Vagina (tissue), 2 donors: ENCODE data around the gene MMRN1. TPM values are rescaled to one million over a fixed set of nuclear protein-coding genes. Genes with fewer than 3 reads are reported as not detected.

ENCODE experiments used
- DNase-seq, 2 donors: peaks; one replicate each; pipeline ENCODE4 v3.0.0-alpha.2; 2017; ENCODE audit errors: extremely low spot score in 2 of 2
- H3K27ac ChIP-seq: fragments of 200-600 bp; sonication (generic); one replicate; pipeline ENCODE4 v1.5.1; 2019
- H3K27me3 ChIP-seq: fragments of 200-600 bp; sonication (generic); one replicate; pipeline ENCODE4 v1.5.1; 2019
- H3K36me3 ChIP-seq, 2 donors: fragments of 200-600 bp; sonication (generic); one replicate each; pipeline ENCODE4 v1.5.1; 2017 to 2019
- H3K4me1 ChIP-seq: fragments of 200-600 bp; sonication (generic); one replicate; pipeline ENCODE4 v1.5.1; 2019
- H3K4me3 ChIP-seq, 2 donors: fragments of 200-600 bp; sonication (generic); 1 replicate in 1 of 2; 2 replicates in 1 of 2; pipeline ENCODE4 v1.5.1; 2016 to 2019
- H3K9me3 ChIP-seq: fragments of 200-600 bp; sonication (generic); one replicate; pipeline ENCODE4 v1.5.1; 2019
- CTCF ChIP-seq, 3 experiments: fragments of 450-650 bp in 2 of 3; fragments of 200-600 bp in 1 of 3; sonication (generic) in 1 of 3; IDR thresholded peaks; one replicate each; pipeline ENCODE4 v1.5.1; 2017 to 2019; ENCODE audit warnings: antibody characterized with exemption in 3 of 3, mild to moderate bottlenecking in 2 of 3, moderate library complexity in 2 of 3
- POLR2A ChIP-seq, 2 donors: fragments of 450-650 bp; IDR thresholded peaks; one replicate each; pipeline ENCODE4 v1.6.1; 2017; ENCODE audit warnings: antibody characterized with exemption in 2 of 2, mild to moderate bottlenecking in 2 of 2, moderate library complexity in 2 of 2
- POLR2AphosphoS5 ChIP-seq, 2 donors: sonication (generic); formaldehyde crosslinking; IDR thresholded peaks; one replicate each; pipeline ENCODE4 v1.9.0; 2017; ENCODE audit warnings: antibody characterized with exemption in 2 of 2, mild to moderate bottlenecking in 2 of 2, low read depth in 1 of 2; ENCODE audit not compliant: insufficient read depth in 1 of 2
- intact Hi-C: fragments of 100-400 bp; cut with DNase I; formaldehyde crosslinking; loops from one replicate; pipeline ENCODE4 v1.15.1; 2023
- total RNA-seq: library from RNA; depleted of rRNA; stranded (reverse); fragments of >200 nt; gene quantifications from one replicate; pipeline ENCODE4 v1.2.3, GENCODE V29; 2016

The MMRN1 gene
- total RNA-seq, 1 donor from 2014 or later: 96.3 TPM

DNA sequence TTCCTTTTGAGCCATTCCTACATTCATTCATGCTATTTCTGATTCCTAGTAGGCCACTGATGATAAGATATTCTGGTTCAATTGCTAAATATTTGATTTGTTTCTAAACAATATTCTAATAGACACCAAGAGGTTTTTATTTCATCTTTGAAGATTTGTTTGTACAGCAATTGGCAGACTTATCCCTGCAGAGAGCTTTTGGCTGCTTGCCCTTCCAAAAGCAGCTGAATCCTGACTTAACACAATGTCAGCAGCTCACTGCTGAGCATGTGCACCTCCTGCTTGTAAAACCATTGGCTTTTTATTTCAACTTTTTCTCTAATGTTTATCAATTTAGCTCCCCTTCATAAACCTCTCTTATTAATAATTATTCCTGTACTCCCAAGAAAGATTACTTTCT, 45.3 kb downstream of the MMRN1 start:
- Histone ChIP-seq H3K36me3 (no peaks in the 10 kb centered on the region), H3K27me3 (no peaks in the 10 kb centered on the region), H3K9me3 (no peaks in the 10 kb centered on the region), H3K4me1 (peaks cover 5% of the 10 kb centered on the region), H3K4me3 (no peak overlapping the region), H3K27ac (no peak overlapping the region)
- TF ChIP-seq POLR2AphosphoS5 (IDR thresholded peaks at IDR 0.05; ENCODE audit: insufficient read depth in 1 of 2, low read depth in 1 of 2) (no peak), CTCF (IDR thresholded peaks at IDR 0.05) (no peak)
- intact Hi-C loops: no loop called here
- no peak for DNase-seq

- intact Hi-C loops: no loop called here
- H3K36me3 ChIP-seq: no peaks in the 10 kb centered on the region
- no peak overlapping the region for H3K4me3 ChIP-seq
- no peaks in the 10 kb centered on the region for H3K27me3 ChIP-seq
- peaks cover 5% of the 10 kb centered on the region for H3K4me1 ChIP-seq
- DNase-seq: no peak
- H3K9me3 ChIP-seq: no peaks in the 10 kb centered on the region
- no peak for TF ChIP-seq CTCF (IDR thresholded peaks at IDR 0.05)
- TF ChIP-seq POLR2AphosphoS5 (IDR thresholded peaks at IDR 0.05; ENCODE audit: insufficient read depth in 1 of 2, low read depth in 1 of 2): no peak
- no peak for TF ChIP-seq POLR2A (IDR thresholded peaks at IDR 0.05)
- H3K27ac ChIP-seq: no peak overlapping the region
Measured at GRCh38 chr4:89942811-89943210, 48.2 kb downstream of the MMRN1 start.

GRCh38 chr4:89949782-89950387, 55.2 kb downstream of the MMRN1 start:
- Histone ChIP-seq H3K36me3 (no peaks in the 10 kb centered on the region), H3K4me3 (no peak overlapping the region), H3K9me3 (no peaks in the 10 kb centered on the region), H3K27ac (no peak overlapping the region), H3K27me3 (no peaks in the 10 kb centered on the region), H3K4me1 (no peaks in the 10 kb centered on the region)
- TF ChIP-seq POLR2A (IDR thresholded peaks at IDR 0.05) (no peak), CTCF (IDR thresholded peaks at IDR 0.05) (no peak), POLR2AphosphoS5 (IDR thresholded peaks at IDR 0.05; ENCODE audit: insufficient read depth in 1 of 2, low read depth in 1 of 2) (no peak)
- intact Hi-C loops: no loop called here
- no peak for DNase-seq

DNA sequence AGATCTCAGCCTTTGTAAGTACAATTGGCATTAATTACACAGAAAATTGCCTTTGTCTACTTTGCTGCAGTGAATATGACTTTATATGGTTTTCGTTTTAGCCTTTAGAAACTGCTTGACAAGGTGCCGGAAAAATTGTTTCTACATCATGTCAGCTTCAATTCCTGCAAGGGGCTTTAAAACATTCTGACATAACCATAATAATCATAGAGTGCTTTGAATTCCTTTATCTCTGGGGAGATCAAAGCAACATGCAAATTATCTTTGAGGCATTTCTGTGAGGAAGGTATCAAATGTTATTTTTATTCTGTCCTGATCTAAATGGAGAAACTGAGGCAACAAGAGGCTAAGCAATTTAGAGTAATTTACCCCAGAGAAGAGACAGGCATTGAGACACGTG, 57.8 kb downstream of the MMRN1 start:
- DNase-seq: no peak
- Histone ChIP-seq H3K27me3 (no peaks in the 10 kb centered on the region), H3K4me1 (no peaks in the 10 kb centered on the region), H3K4me3 (no peak overlapping the region), H3K9me3 (no peaks in the 10 kb centered on the region), H3K27ac (no peak overlapping the region), H3K36me3 (no peaks in the 10 kb centered on the region)
- intact Hi-C loops: no loop called here
- TF ChIP-seq POLR2A (IDR thresholded peaks at IDR 0.05): no peak

- H3K27me3 ChIP-seq: no peaks in the 10 kb centered on the region
Measured at GRCh38 chr4:89954906-89955695, 60.4 kb downstream of the MMRN1 start.

More at GRCh38 chr4:89954906-89955695, 60.4 kb downstream of the MMRN1 start:
- no peak for DNase-seq
- Histone ChIP-seq H3K9me3 (no peaks in the 10 kb centered on the region), H3K27ac (no peak overlapping the region), H3K4me1 (no peaks in the 10 kb centered on the region), H3K36me3 (no peaks in the 10 kb centered on the region), H3K4me3 (no peak overlapping the region)
- no peak for TF ChIP-seq POLR2AphosphoS5 (IDR thresholded peaks at IDR 0.05; ENCODE audit: insufficient read depth in 1 of 2, low read depth in 1 of 2)
- intact Hi-C loops: no loop called here
